GM21529 (cell line): ENCODE results near the gene WDR1.

ENCODE experiments used
- ATAC-seq: cut with Tn5 transposase; IDR thresholded peaks from one replicate; pipeline ENCODE4 v1.9.1; 2021; ENCODE audit not compliant: unreplicated experiment

The WDR1 gene

GRCh38 chr4:10074076-10074766 lies 42.4 kb downstream of the WDR1 start:
- ATAC-seq, result no peak

- ATAC-seq, result no peak
Measured at GRCh38 chr4:10072420-10073017, 44.1 kb downstream of the WDR1 start.

GRCh38 chr4:10069075-10069642 lies 47.4 kb downstream of the WDR1 start:
- ATAC-seq, result no peak

- ATAC-seq, result no peak
Measured at GRCh38 chr4:10066670-10067651, 49.6 kb downstream of the WDR1 start.

- no peak for ATAC-seq
Measured at GRCh38 chr4:10066206-10066605, 50.4 kb downstream of the WDR1 start.

GRCh38 chr4:10063544-10064300 lies 52.9 kb downstream of the WDR1 start:
- ATAC-seq, result no peak

- no peak for ATAC-seq
Measured at GRCh38 chr4:10061650-10062415, 54.8 kb downstream of the WDR1 start.

GRCh38 chr4:10058371-10058770 lies 58.2 kb downstream of the WDR1 start:
- ATAC-seq, result no peak

GRCh38 chr4:10057023-10057395 lies 59.6 kb downstream of the WDR1 start:
- ATAC-seq, result no peak

- no peak for ATAC-seq
Measured at GRCh38 chr4:10056334-10057022, 60.1 kb downstream of the WDR1 start.

- ATAC-seq, result no peak
Measured at GRCh38 chr4:10055871-10056270, 60.7 kb downstream of the WDR1 start.

GRCh38 chr4:10054571-10055041 lies 62.0 kb downstream of the WDR1 start:
- ATAC-seq, result no peak

- ATAC-seq, result no peak
Measured at GRCh38 chr4:10053635-10054453, 62.8 kb downstream of the WDR1 start.

- no peak for ATAC-seq
Measured at GRCh38 chr4:10051517-10052135, 65.0 kb downstream of the WDR1 start.

GRCh38 chr4:10050721-10051120 lies 65.9 kb downstream of the WDR1 start:
- ATAC-seq, result no peak

- ATAC-seq, result no peak
Measured at GRCh38 chr4:10050261-10050661, 66.3 kb downstream of the WDR1 start.

GRCh38 chr4:10048941-10049697 lies 67.5 kb downstream of the WDR1 start:
- no peak for ATAC-seq
